Lower leg skin (tissue), 4 donors: Measurements from ENCODE around the gene SSH2. TPM values are rescaled to one million over a fixed set of nuclear protein-coding genes. Genes with fewer than 3 reads are reported as not detected.

ENCODE experiments used
- DNase-seq, 2 donors: peaks; one replicate each; pipeline ENCODE4 v3.0.0-alpha.2; 2019; ENCODE audit warnings: low spot score in 2 of 2
- H3K4me3 ChIP-seq: fragments of 200-600 bp; sonication (generic); 2 replicates; pipeline ENCODE4 v1.5.1; 2017; ENCODE audit warnings: mild to moderate bottlenecking, low read depth; ENCODE audit not compliant: poor library complexity, severe bottlenecking
- POLR2A ChIP-seq, 2 donors: fragments of 450-650 bp; IDR thresholded peaks; one replicate each; pipeline ENCODE4 v1.6.1; 2016 to 2017; ENCODE audit warnings: antibody characterized with exemption in 2 of 2, mild to moderate bottlenecking in 1 of 2, moderate library complexity in 1 of 2
- WGBS, 2 donors: methylation state at CpG; one replicate each; pipeline ENCODE4 v1.1.5; 2018; 5-methylcytosine and 5-hydroxymethylcytosine counted together
- intact Hi-C: fragments of 100-400 bp; cut with DNase I; formaldehyde crosslinking; loops from one replicate; pipeline ENCODE4 v1.15.0; 2023; ENCODE audit warnings: low total_unique reads
- total RNA-seq, 4 donors: library from RNA; depleted of rRNA; stranded (reverse); fragments of >200 nt; gene quantifications; one replicate each; pipeline ENCODE4 v1.1.0, GENCODE V29; 2016
- TF ChIP-seq, protein P1 (sequence below), 3 donors: fragments of 450-650 bp; IDR thresholded peaks; one replicate each; pipeline ENCODE4 v1.5.1; 2016; ENCODE audit warnings: antibody characterized with exemption in 3 of 3, mild to moderate bottlenecking in 3 of 3, moderate library complexity in 2 of 3

The SSH2 gene
- total RNA-seq, 4 donors from 2014 or later, result 10.0 to 20.3 (median 15.3) TPM

DNA sequence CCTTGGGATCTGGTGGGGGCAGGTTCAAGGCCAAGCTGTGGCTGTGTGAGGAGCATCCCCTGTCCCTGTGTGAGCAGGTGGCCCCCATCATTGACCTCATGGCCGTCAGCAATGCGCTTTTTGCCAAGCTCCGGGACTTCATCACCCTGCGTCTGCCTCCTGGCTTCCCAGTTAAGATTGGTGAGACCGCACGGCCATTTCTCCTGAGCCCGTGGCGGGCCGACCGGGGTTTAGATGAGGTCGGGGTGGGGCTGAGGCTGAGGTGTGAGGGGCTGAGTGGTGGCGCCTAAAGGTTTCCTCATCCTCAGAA lies 318.0 kb downstream of the SSH2 start:
- TF ChIP-seq POLR2A (IDR thresholded peaks at IDR 0.05), result no peak
- TF ChIP-seq, protein P1, sequence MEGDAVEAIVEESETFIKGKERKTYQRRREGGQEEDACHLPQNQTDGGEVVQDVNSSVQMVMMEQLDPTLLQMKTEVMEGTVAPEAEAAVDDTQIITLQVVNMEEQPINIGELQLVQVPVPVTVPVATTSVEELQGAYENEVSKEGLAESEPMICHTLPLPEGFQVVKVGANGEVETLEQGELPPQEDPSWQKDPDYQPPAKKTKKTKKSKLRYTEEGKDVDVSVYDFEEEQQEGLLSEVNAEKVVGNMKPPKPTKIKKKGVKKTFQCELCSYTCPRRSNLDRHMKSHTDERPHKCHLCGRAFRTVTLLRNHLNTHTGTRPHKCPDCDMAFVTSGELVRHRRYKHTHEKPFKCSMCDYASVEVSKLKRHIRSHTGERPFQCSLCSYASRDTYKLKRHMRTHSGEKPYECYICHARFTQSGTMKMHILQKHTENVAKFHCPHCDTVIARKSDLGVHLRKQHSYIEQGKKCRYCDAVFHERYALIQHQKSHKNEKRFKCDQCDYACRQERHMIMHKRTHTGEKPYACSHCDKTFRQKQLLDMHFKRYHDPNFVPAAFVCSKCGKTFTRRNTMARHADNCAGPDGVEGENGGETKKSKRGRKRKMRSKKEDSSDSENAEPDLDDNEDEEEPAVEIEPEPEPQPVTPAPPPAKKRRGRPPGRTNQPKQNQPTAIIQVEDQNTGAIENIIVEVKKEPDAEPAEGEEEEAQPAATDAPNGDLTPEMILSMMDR (IDR thresholded peaks at IDR 0.05), result no peak
- H3K4me3 ChIP-seq, result no peak overlapping the region
- intact Hi-C loops, result loop anchor here (5.0 kb wide), 1 partner anchor 35 kb away; no protein-coding TSS in a partner anchor
- no peak for DNase-seq
- 96 to 97% methylated on average over 12 of the region's 12 CpGs for WGBS, 2 donors

DNA sequence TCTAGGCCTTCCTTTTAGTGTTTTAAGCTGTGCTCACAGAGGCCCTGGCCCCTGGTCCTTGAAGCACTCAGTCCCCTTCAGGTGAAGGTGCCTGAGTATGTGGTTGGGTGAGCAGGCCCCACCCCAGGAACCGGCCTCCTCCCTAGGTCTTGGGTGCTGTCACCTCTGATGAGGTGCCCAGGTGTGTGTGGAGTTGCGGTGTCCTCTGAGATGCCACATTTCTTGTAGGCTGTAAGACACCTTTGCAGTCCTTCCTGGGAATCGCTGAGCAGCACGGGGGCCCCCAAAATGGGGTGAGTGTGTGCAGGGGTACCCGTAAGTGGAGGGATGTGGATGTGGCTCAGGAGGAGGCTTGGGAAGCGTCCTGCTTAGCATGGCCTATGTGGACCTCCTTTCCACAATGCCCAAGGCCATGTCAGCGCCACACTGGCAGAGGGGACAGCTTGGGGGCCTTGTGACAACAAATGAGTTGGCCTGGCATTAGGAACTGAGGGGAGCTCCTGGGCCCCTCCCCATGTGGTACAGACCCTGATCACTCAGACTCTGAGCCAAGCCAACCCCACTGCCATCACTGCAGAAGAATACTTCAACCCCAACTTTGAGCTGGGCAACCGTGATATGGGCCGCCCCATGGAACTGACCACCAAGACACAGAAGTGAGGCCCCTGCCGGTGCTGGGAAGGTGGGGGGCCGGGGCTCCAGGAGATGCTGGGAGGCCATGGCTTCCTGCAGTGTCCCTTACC lies 318.5 kb downstream of the SSH2 start:
- no peak overlapping the region for H3K4me3 ChIP-seq
- TF ChIP-seq, protein P1 (IDR thresholded peaks at IDR 0.05), result no peak
- TF ChIP-seq POLR2A (IDR thresholded peaks at IDR 0.05), result no peak
- DNase-seq, result no peak
- intact Hi-C loops, result loop anchor here (5.0 kb wide), 1 partner anchor 34 kb away; no protein-coding TSS in a partner anchor
- WGBS, 2 donors, result 95 to 97% methylated on average over 9 to 10 of the region's 11 CpGs

DNA sequence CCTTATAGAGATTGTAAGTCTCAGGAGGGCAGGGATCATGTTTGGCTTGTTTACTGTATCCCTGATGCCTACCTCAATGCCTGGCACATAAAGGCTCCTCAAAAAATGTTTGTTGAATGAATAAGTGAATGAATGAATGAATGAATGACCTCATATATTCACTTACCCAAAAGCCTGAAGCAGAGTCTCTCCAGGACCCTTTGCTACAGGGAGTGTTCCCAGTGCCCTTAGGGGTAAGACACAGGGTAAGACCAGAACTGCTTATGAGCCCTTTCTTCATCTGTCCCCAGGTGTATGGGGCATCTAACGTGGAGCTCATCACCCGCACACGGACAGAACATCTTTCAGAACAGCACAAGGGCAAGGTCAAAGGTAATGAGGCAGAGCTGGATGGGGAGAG lies 319.6 kb downstream of the SSH2 start:
- WGBS, 2 donors, result 88 to 89% methylated on average over 3 of the region's 3 CpGs
- intact Hi-C loops, result loop anchor here (5.0 kb wide), 1 partner anchor 33 kb away; no protein-coding TSS in a partner anchor
- DNase-seq, result no peak
- no peak overlapping the region for H3K4me3 ChIP-seq
- TF ChIP-seq POLR2A (IDR thresholded peaks at IDR 0.05), result no peak
- TF ChIP-seq, protein P1 (IDR thresholded peaks at IDR 0.05), result no peak

GRCh38 chr17:29608986-29609385 lies 321.0 kb downstream of the SSH2 start:
- 89 to 91% methylated on average over 6 to 15 of the region's 15 CpGs for WGBS, 2 donors
- intact Hi-C loops, result no loop called here
- TF ChIP-seq, protein P1 (IDR thresholded peaks at IDR 0.05), result no peak
- no peak for TF ChIP-seq POLR2A (IDR thresholded peaks at IDR 0.05)
- H3K4me3 ChIP-seq, result no peak overlapping the region
- no peak for DNase-seq

GRCh38 chr17:29607557-29608195 lies 322.4 kb downstream of the SSH2 start:
- intact Hi-C loops, result no loop called here
- no peak overlapping the region for H3K4me3 ChIP-seq
- WGBS, 2 donors, result 93 to 94% methylated on average over 27 to 29 of the region's 29 CpGs
- no peak for DNase-seq
- TF ChIP-seq, protein P1 (IDR thresholded peaks at IDR 0.05), result no peak
